ENCODE data around the gene BEX4. TPM values are rescaled to one million over a fixed set of nuclear protein-coding genes. Genes with fewer than 3 reads are reported as not detected.

Gene BEX4
- total and polyA plus RNA-seq, 9 of the 15 experiments (the other 6 are each of a cell fraction or from before 2014, with no cell fraction given): 74.6 to 399 (median 154) TPM

- TF ChIP-seq HMGXB4 (CRISPR knock-in tag; IDR thresholded peaks at IDR 0.05): no peak
- peak; percentile 48 for TF ChIP-seq SUPT5H (IDR thresholded peaks at IDR 0.05)
- TF ChIP-seq ZFP30 (CRISPR knock-in tag; IDR thresholded peaks at IDR 0.05; ENCODE audit: borderline replicate concordance): no peak
- TF ChIP-seq ILK (tag; IDR thresholded peaks at IDR 0.05; ENCODE audit: borderline replicate concordance, low read depth): no peak
- TF ChIP-seq UBTF (IDR thresholded peaks at IDR 0.05; ENCODE audit: borderline replicate concordance in 1 of 2, low read depth in 2 of 2, low read length in 2 of 2): no peak
- TF ChIP-seq ZNF511 (CRISPR knock-in tag; IDR thresholded peaks at IDR 0.05): no peak
- TF ChIP-seq POLR2H (tag; IDR thresholded peaks at IDR 0.05; ENCODE audit: low read depth): no peak
- TF ChIP-seq OTX1 (CRISPR knock-in tag; IDR thresholded peaks at IDR 0.05): no peak
- TF ChIP-seq MEIS2 (IDR thresholded peaks at IDR 0.05; ENCODE audit: partially characterized antibody): peak; percentile 47
- no peak for TF ChIP-seq SMARCB1 (IDR thresholded peaks at IDR 0.05; ENCODE audit: insufficient read length, low read depth)
- no peak for TF ChIP-seq NCOA1 (IDR thresholded peaks at IDR 0.05; ENCODE audit: low read depth)
- TF ChIP-seq ZNF146 (CRISPR knock-in tag; IDR thresholded peaks at IDR 0.05; ENCODE audit: unreplicated experiment): no peak
- no peak for TF ChIP-seq NFXL1 (CRISPR knock-in tag; IDR thresholded peaks at IDR 0.05)
- TF ChIP-seq ZBTB5 (IDR thresholded peaks at IDR 0.05): no peak
- TF ChIP-seq CEBPZ (IDR thresholded peaks at IDR 0.05; ENCODE audit: borderline replicate concordance, low read depth, low read length): no peak
- TF ChIP-seq HBP1 (CRISPR knock-in tag; IDR thresholded peaks at IDR 0.05): no peak
Observed at GRCh38 chrX:103254921-103255493, 40.1 kb downstream of the BEX4 start, which contains the start of gene TCEAL8 (continued).

Data from K562 (cell line).